Uterus (tissue), 2 donors: Measurements from ENCODE around the gene STOML1.

ENCODE experiments used
- POLR2A ChIP-seq, 2 donors: fragments of 450-650 bp; IDR thresholded peaks; one replicate each; pipeline ENCODE4 v1.6.1; 2016; ENCODE audit warnings: antibody characterized with exemption in 2 of 2, mild to moderate bottlenecking in 1 of 2, moderate library complexity in 1 of 2
- TF ChIP-seq, protein P1 (sequence below), 4 experiments: fragments of 200-600 bp in 2 of 4; fragments of 450-650 bp in 2 of 4; sonication (generic) in 2 of 4; IDR thresholded peaks; one replicate each; pipeline ENCODE4 v1.5.1; 2016 to 2019; ENCODE audit warnings: antibody characterized with exemption in 4 of 4, mild to moderate bottlenecking in 2 of 4, moderate library complexity in 1 of 4

- TF ChIP-seq, protein P1, sequence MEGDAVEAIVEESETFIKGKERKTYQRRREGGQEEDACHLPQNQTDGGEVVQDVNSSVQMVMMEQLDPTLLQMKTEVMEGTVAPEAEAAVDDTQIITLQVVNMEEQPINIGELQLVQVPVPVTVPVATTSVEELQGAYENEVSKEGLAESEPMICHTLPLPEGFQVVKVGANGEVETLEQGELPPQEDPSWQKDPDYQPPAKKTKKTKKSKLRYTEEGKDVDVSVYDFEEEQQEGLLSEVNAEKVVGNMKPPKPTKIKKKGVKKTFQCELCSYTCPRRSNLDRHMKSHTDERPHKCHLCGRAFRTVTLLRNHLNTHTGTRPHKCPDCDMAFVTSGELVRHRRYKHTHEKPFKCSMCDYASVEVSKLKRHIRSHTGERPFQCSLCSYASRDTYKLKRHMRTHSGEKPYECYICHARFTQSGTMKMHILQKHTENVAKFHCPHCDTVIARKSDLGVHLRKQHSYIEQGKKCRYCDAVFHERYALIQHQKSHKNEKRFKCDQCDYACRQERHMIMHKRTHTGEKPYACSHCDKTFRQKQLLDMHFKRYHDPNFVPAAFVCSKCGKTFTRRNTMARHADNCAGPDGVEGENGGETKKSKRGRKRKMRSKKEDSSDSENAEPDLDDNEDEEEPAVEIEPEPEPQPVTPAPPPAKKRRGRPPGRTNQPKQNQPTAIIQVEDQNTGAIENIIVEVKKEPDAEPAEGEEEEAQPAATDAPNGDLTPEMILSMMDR (IDR thresholded peaks at IDR 0.05) = no peak
- TF ChIP-seq POLR2A (IDR thresholded peaks at IDR 0.05) = no peak
Measured at GRCh38 chr15:73968461-73968860, 23.6 kb downstream of the STOML1 start.
